OCI-LY7 (cell line): Measurements from ENCODE around the gene ATP11C. TPM values are rescaled to one million over a fixed set of nuclear protein-coding genes. Genes with fewer than 3 reads are reported as not detected.

Source experiments
- BruUV-seq: library from RNA; stranded (reverse); fragments of 400-500 nt; replicated peaks from 2 replicates; lab custom pipeline; 2021; lab: Mats Ljungman, UMichigan
- CTCF ChIA-PET: fragments of 300-600 bp; sonication (Branson Sonifier 250); formaldehyde crosslinking; loops from one replicate; lab custom pipeline; 2022; ENCODE audit warnings: antibody characterized with exemption; ENCODE audit not compliant: unreplicated experiment; lab: Charles Lee
- POLR2A ChIA-PET: fragments of 300-600 bp; sonication (Branson Sonifier 250); formaldehyde crosslinking; loops from one replicate; lab custom pipeline; 2022; ENCODE audit warnings: antibody characterized with exemption; lab: Charles Lee
- DNase-seq: peaks from one replicate; pipeline ENCODE4 v3.0.0-alpha.2; 2015; ENCODE audit warnings: low spot score
- H2AFZ ChIP-seq: fragments of 200-600 bp; sonication (generic), shearing (Covaris generic); 2 replicates; pipeline ENCODE4 v1.6.1; 2014; ENCODE audit warnings: mild to moderate bottlenecking, antibody characterized with exemption, low read length, moderate library complexity
- H3K27ac ChIP-seq: fragments of 200-600 bp; sonication (generic); 2 replicates; pipeline ENCODE4 v1.5.1; 2014; ENCODE audit warnings: mixed run types, low read depth, mild to moderate bottlenecking, moderate library complexity, low read length, inconsistent platforms; ENCODE audit not compliant: poor library complexity, severe bottlenecking
- H3K36me3 ChIP-seq: fragments of 200-600 bp; sonication (generic); 2 replicates; pipeline ENCODE4 v1.6.1; 2014; ENCODE audit warnings: mild to moderate bottlenecking, antibody characterized with exemption, low read length, moderate library complexity, mixed read lengths; ENCODE audit not compliant: insufficient read depth
- H3K4me1 ChIP-seq: fragments of 200-600 bp; sonication (generic); 2 replicates; pipeline ENCODE4 v1.5.1; 2014; ENCODE audit warnings: mild to moderate bottlenecking, low read length; ENCODE audit not compliant: insufficient read depth, poor library complexity, severe bottlenecking
- H3K4me2 ChIP-seq: fragments of 200-600 bp; sonication (generic); 2 replicates; pipeline ENCODE4 v1.6.1; 2014; ENCODE audit warnings: mild to moderate bottlenecking, low read length
- H3K4me3 ChIP-seq: fragments of 200-600 bp; sonication (generic); 2 replicates; pipeline ENCODE4 v1.5.1; 2014; ENCODE audit warnings: mild to moderate bottlenecking, low read depth, low read length; ENCODE audit not compliant: poor library complexity, severe bottlenecking
- H3K79me2 ChIP-seq: fragments of 200-600 bp; sonication (generic); 2 replicates; pipeline ENCODE4 v1.6.1; 2016; ENCODE audit warnings: low read depth, mild to moderate bottlenecking, low read length, moderate library complexity, mixed read lengths; ENCODE audit not compliant: insufficient read depth
- H3K9me2 ChIP-seq: fragments of 200-600 bp; sonication (generic); 2 replicates; pipeline ENCODE4 v1.6.1; 2016; ENCODE audit warnings: mild to moderate bottlenecking, low read length, mixed read lengths; ENCODE audit not compliant: insufficient read depth
- H3K9me3 ChIP-seq: fragments of 200-600 bp; sonication (generic); 2 replicates; pipeline ENCODE4 v1.6.1; 2014; ENCODE audit warnings: mild to moderate bottlenecking, mixed run types, low read length, mixed read lengths
- H4K20me1 ChIP-seq: fragments of 200-600 bp; sonication (generic); 2 replicates; pipeline ENCODE4 v1.6.1; 2014; ENCODE audit warnings: mild to moderate bottlenecking, antibody characterized with exemption, low read length, moderate library complexity, mixed read lengths; ENCODE audit not compliant: insufficient read depth
- CTCF ChIP-seq: fragments of 200-600 bp; sonication (generic); conservative IDR thresholded peaks from 2 replicates; pipeline ENCODE4 v1.5.1; 2014; ENCODE audit warnings: mild to moderate bottlenecking, antibody characterized with exemption, low read length, moderate library complexity, mixed read lengths
- EZH2phosphoT487 ChIP-seq: fragments of 200-600 bp; sonication (generic); IDR thresholded peaks from 2 replicates; pipeline ENCODE4 v1.6.1; 2018; ENCODE audit warnings: low read depth, borderline replicate concordance, mild to moderate bottlenecking, mixed run types, antibody characterized with exemption, low read length, moderate library complexity, mixed read lengths
- intact Hi-C: fragments of 100-400 bp; cut with micrococcal nuclease; formaldehyde crosslinking; loops from one replicate; pipeline ENCODE4 v1.10.0; 2022; ENCODE audit not compliant: unreplicated experiment
- total RNA-seq, 2 experiments: library from RNA; depleted of rRNA in 1 of 2; stranded (reverse); fragments of >200 nt in 1 of 2; shearing (Covaris generic) in 1 of 2; gene quantifications; 2 replicates each; pipeline ENCODE4 v1.2.3, GENCODE V29; 2014 to 2022

ATP11C gene
- total RNA-seq, 2 experiments from 2014 or later, result 20.9 to 25.2 TPM

GRCh38 chrX:139851730-139852129 lies 81.1 kb downstream of the ATP11C start:
- Histone ChIP-seq H3K9me2 (no peaks in the 10 kb centered on the region), H4K20me1 (no peaks in the 10 kb centered on the region), H3K79me2 (no peaks in the 10 kb centered on the region), H3K9me3 (no peaks in the 10 kb centered on the region), H3K27ac (no peak overlapping the region), H3K4me3 (no peak overlapping the region), H2AFZ (no peak overlapping the region), H3K4me2 (no peak overlapping the region), H3K36me3 (no peaks in the 10 kb centered on the region), H3K4me1 (no peaks in the 10 kb centered on the region)
- no TSS peak for BruUV-seq
- DNase-seq, result no peak
- ChIA-PET POLR2A (interaction anchor here (1.1 kb wide), 1 partner anchor 40 kb away, joined by 3 read pairs; no protein-coding TSS in a partner anchor), CTCF (no interaction called here)
- intact Hi-C loops, result no loop called here
- TF ChIP-seq EZH2phosphoT487 (no peak), CTCF (no peak)

- intact Hi-C loops, result no loop called here
- H4K20me1 ChIP-seq, result no peaks in the 10 kb centered on the region
- no peak overlapping the region for H3K27ac ChIP-seq
- H3K4me1 ChIP-seq, result no peaks in the 10 kb centered on the region
- ChIA-PET POLR2A (interaction anchor here (1.1 kb wide), 1 partner anchor 40 kb away, joined by 3 read pairs; no protein-coding TSS in a partner anchor), CTCF (no interaction called here)
- no peaks in the 10 kb centered on the region for H3K79me2 ChIP-seq
- no peak overlapping the region for H3K4me2 ChIP-seq
- H3K36me3 ChIP-seq, result no peaks in the 10 kb centered on the region
- TF ChIP-seq CTCF, result no peak
- no peak for TF ChIP-seq EZH2phosphoT487
- H3K4me3 ChIP-seq, result no peak overlapping the region
- H2AFZ ChIP-seq, result no peak overlapping the region
- no peak for DNase-seq
- BruUV-seq, result no TSS peak
- no peaks in the 10 kb centered on the region for H3K9me3 ChIP-seq
- no peaks in the 10 kb centered on the region for H3K9me2 ChIP-seq
Measured at GRCh38 chrX:139850968-139851367, 81.9 kb downstream of the ATP11C start.

GRCh38 chrX:139844884-139845283 lies 88.0 kb downstream of the ATP11C start:
- no TSS peak for BruUV-seq
- TF ChIP-seq CTCF (no peak), EZH2phosphoT487 (no peak)
- Histone ChIP-seq H3K4me3 (no peak overlapping the region), H3K79me2 (no peaks in the 10 kb centered on the region), H3K36me3 (no peaks in the 10 kb centered on the region), H3K4me1 (peaks cover 12% of the 10 kb centered on the region), H3K9me2 (no peaks in the 10 kb centered on the region), H3K4me2 (peak overlapping the region; percentile 23; the same call in 1 of the 2 replicates), H4K20me1 (no peaks in the 10 kb centered on the region), H3K27ac (no peak overlapping the region), H2AFZ (no peak overlapping the region), H3K9me3 (no peaks in the 10 kb centered on the region)
- ChIA-PET POLR2A (interaction anchor here (0.9 to 1.3 kb wide), 2 partner anchors 16 to 88 kb away, joined by 3 to 4 read pairs; partner anchors contain the start of gene ATP11C), CTCF (no interaction called here)
- peak; percentile 0 for DNase-seq
- intact Hi-C loops, result no loop called here
